IMR-90 (cell line): ENCODE measurements around the gene NFKBIB. TPM values are rescaled to one million over a fixed set of nuclear protein-coding genes. Genes with fewer than 3 reads are reported as not detected.

Source experiments
- ATAC-seq: fragments of 200-7000 bp; cut with Tn5 transposase; 2 replicates; pipeline ENCODE4 v1.9.1; 2020; ENCODE audit warnings: low read depth, mild to moderate bottlenecking, moderate library complexity
- BruUV-seq: library from RNA; stranded (reverse); fragments of 400-500 nt; replicated peaks from 2 replicates; lab custom pipeline; 2021; lab: Mats Ljungman, UMichigan
- CTCF ChIA-PET: fragments of 300-600 bp; formaldehyde crosslinking; extraction: SDS; loops from one replicate; lab custom pipeline; 2021; ENCODE audit warnings: antibody characterized with exemption; lab: Yijun Ruan, JAX
- POLR2A ChIA-PET: fragments of 300-600 bp; sonication (Branson Sonifier 250); formaldehyde crosslinking; loops from one replicate; lab custom pipeline; 2022; ENCODE audit warnings: antibody characterized with exemption; ENCODE audit not compliant: unreplicated experiment; lab: Charles Lee
- DNase-seq: peaks from one replicate; pipeline ENCODE4 v3.0.0; 2013
- H2AFZ ChIP-seq: replicated peaks from 2 replicates; pipeline ENCODE3; 2013; ENCODE audit warnings: low read length, mild to moderate bottlenecking; ENCODE audit not compliant: poor library complexity
- H2AK5ac ChIP-seq: 2 replicates; pipeline ENCODE4 v1.6.1; 2013; ENCODE audit warnings: low read depth, low read length, inconsistent platforms
- H2AK9ac ChIP-seq: replicated peaks from 2 replicates; pipeline ENCODE3; 2013; ENCODE audit warnings: mild to moderate bottlenecking, low read depth, low read length, moderate library complexity; ENCODE audit not compliant: poor library complexity
- H2BK120ac ChIP-seq: 2 replicates; pipeline ENCODE4 v1.6.1; 2013; ENCODE audit warnings: low read depth, low read length, inconsistent platforms
- H2BK15ac ChIP-seq: 3 replicates; pipeline ENCODE4 v1.6.1; 2013; ENCODE audit warnings: low read depth, low read length, inconsistent platforms
- H2BK20ac ChIP-seq: 2 replicates; pipeline ENCODE4 v1.6.1; 2013; ENCODE audit warnings: low read depth, mild to moderate bottlenecking, inconsistent platforms, low read length, moderate library complexity
- H2BK5ac ChIP-seq: 2 replicates; pipeline ENCODE4 v1.6.1; 2013; ENCODE audit warnings: mild to moderate bottlenecking, low read depth, low read length, inconsistent platforms; ENCODE audit not compliant: poor library complexity, severe bottlenecking
- H3K14ac ChIP-seq: replicated peaks from 2 replicates; pipeline ENCODE4 v1.6.1; 2013; ENCODE audit warnings: low read depth, low read length, inconsistent platforms
- H3K18ac ChIP-seq: 2 replicates; pipeline ENCODE4 v1.6.1; 2013; ENCODE audit warnings: low read depth, low read length, control low read depth
- H3K23ac ChIP-seq: 2 replicates; pipeline ENCODE4 v1.6.1; 2013; ENCODE audit warnings: low read depth, low read length, inconsistent platforms
- H3K27ac ChIP-seq: 2 replicates; pipeline ENCODE4 v1.5.1; 2013; ENCODE audit warnings: mild to moderate bottlenecking, control low read depth, low read length; ENCODE audit not compliant: insufficient read depth
- H3K27me3 ChIP-seq: 2 replicates; pipeline ENCODE4 v1.6.1; 2013; ENCODE audit warnings: low read length; ENCODE audit not compliant: control insufficient read depth, insufficient read depth
- H3K36me3 ChIP-seq: 2 replicates; pipeline ENCODE4 v1.6.1; 2013; ENCODE audit warnings: low read length, mixed read lengths; ENCODE audit not compliant: control insufficient read depth, insufficient read depth
- H3K4ac ChIP-seq: 2 replicates; pipeline ENCODE4 v1.6.1; 2013; ENCODE audit warnings: low read depth, low read length, inconsistent platforms
- H3K4me1 ChIP-seq: 2 replicates; pipeline ENCODE4 v1.6.1; 2013; ENCODE audit warnings: low read length, mixed read lengths; ENCODE audit not compliant: control insufficient read depth, insufficient read depth
- H3K4me2 ChIP-seq: 2 replicates; pipeline ENCODE4 v1.6.1; 2013; ENCODE audit warnings: low read depth, mild to moderate bottlenecking, control low read depth, low read length, moderate library complexity
- H3K4me3 ChIP-seq: 2 replicates; pipeline ENCODE4 v1.5.1; 2013; ENCODE audit warnings: low read depth, mild to moderate bottlenecking, control low read depth, low read length, moderate library complexity; ENCODE audit not compliant: insufficient read depth
- H3K56ac ChIP-seq: 2 replicates; pipeline ENCODE4 v1.6.1; 2013; ENCODE audit warnings: low read length, inconsistent platforms; ENCODE audit not compliant: insufficient read depth; ENCODE audit errors: extremely low read depth
- H3K79me1 ChIP-seq, 2 experiments: 2 replicates each; pipeline ENCODE4 v1.6.1; 2013; ENCODE audit warnings: low read length in 2 of 2, inconsistent platforms in 1 of 2, low read depth in 1 of 2
- H3K9ac ChIP-seq: 2 replicates; pipeline ENCODE4 v1.6.1; 2013; ENCODE audit warnings: low read depth, low read length, control low read depth
- H3K9me1 ChIP-seq: 2 replicates; pipeline ENCODE4 v1.6.1; 2013; ENCODE audit warnings: low read length, inconsistent platforms; ENCODE audit not compliant: insufficient read depth
- H3K9me3 ChIP-seq: 2 replicates; pipeline ENCODE4 v1.6.1; 2013; ENCODE audit warnings: low read length; ENCODE audit not compliant: control insufficient read depth, insufficient read depth
- H4K20me1 ChIP-seq: 2 replicates; pipeline ENCODE4 v1.6.1; 2013; ENCODE audit warnings: low read length, inconsistent platforms; ENCODE audit not compliant: insufficient read depth
- H4K5ac ChIP-seq: 2 replicates; pipeline ENCODE4 v1.6.1; 2013; ENCODE audit warnings: mild to moderate bottlenecking, low read depth, low read length, control low read depth
- H4K8ac ChIP-seq, 2 experiments: 2 replicates each; pipeline ENCODE4 v1.6.1; 2013; ENCODE audit warnings: low read depth in 2 of 2, low read length in 2 of 2, control low read depth in 1 of 2, inconsistent platforms in 1 of 2
- H4K91ac ChIP-seq: 2 replicates; pipeline ENCODE4 v1.6.1; 2013; ENCODE audit warnings: low read depth, low read length, inconsistent platforms; ENCODE audit not compliant: insufficient read depth
- BHLHE40 ChIP-seq: fragments of 150-350 bp; IDR thresholded peaks from 2 replicates; pipeline ENCODE4 v1.6.1; 2016; ENCODE audit warnings: mild to moderate bottlenecking, low read depth, low read length
- CEBPB ChIP-seq: IDR thresholded peaks from 2 replicates; pipeline ENCODE4 v1.6.1; 2012; ENCODE audit warnings: low read depth, low read length, improper control_type of control experiment
- CHD1 ChIP-seq: IDR thresholded peaks from 2 replicates; pipeline ENCODE4 v1.6.1; 2012; ENCODE audit warnings: low read depth, low read length, improper control_type of control experiment
- FOS ChIP-seq: fragments of 150-350 bp; IDR thresholded peaks from 2 replicates; pipeline ENCODE4 v1.6.1; 2016; ENCODE audit warnings: low read depth, low read length
- MAFK ChIP-seq: IDR thresholded peaks from 2 replicates; pipeline ENCODE4 v1.6.1; 2012; ENCODE audit warnings: low read depth, low read length, improper control_type of control experiment
- MAZ ChIP-seq: IDR thresholded peaks from 2 replicates; pipeline ENCODE4 v1.6.1; 2012; ENCODE audit warnings: low read depth, mild to moderate bottlenecking, low read length, improper control_type of control experiment, moderate library complexity, borderline replicate concordance
- MXI1 ChIP-seq: IDR thresholded peaks from 2 replicates; pipeline ENCODE4 v1.6.1; 2012; ENCODE audit warnings: low read depth, mild to moderate bottlenecking, low read length, moderate library complexity, borderline replicate concordance
- NFE2L2 ChIP-seq: fragments of 150-350 bp; IDR thresholded peaks from 2 replicates; pipeline ENCODE4 v1.6.1; 2016; ENCODE audit warnings: low read depth, mild to moderate bottlenecking, low read length
- POLR2A ChIP-seq: IDR thresholded peaks from 2 replicates; pipeline ENCODE4 v1.6.1; 2012; ENCODE audit warnings: mild to moderate bottlenecking, low read depth, low read length
- RAD21 ChIP-seq: IDR thresholded peaks from 2 replicates; pipeline ENCODE4 v1.6.1; 2012; ENCODE audit warnings: low read length, improper control_type of control experiment
- RCOR1 ChIP-seq: IDR thresholded peaks from 2 replicates; pipeline ENCODE4 v1.6.1; 2012; ENCODE audit warnings: mild to moderate bottlenecking, low read length, improper control_type of control experiment; ENCODE audit not compliant: insufficient replicate concordance
- RFX5 ChIP-seq: IDR thresholded peaks from 2 replicates; pipeline ENCODE4 v1.8.0; 2012; ENCODE audit warnings: low read depth, mild to moderate bottlenecking, low read length, moderate library complexity
- SMC3 ChIP-seq: fragments of 150-350 bp; IDR thresholded peaks from 2 replicates; pipeline ENCODE4 v1.6.1; 2016; ENCODE audit warnings: low read depth, mild to moderate bottlenecking, antibody characterized with exemption, low read length, moderate library complexity
- WGBS, 2 experiments: methylation state at CpG; one replicate each; pipeline versions ENCODE4 v1.1.5 to v1.1.7; 2013; ENCODE audit warnings: missing lambda C conversion rate in 2 of 2; ENCODE audit not compliant: insufficient read length in 1 of 2; ENCODE audit errors: extremely low coverage in 2 of 2; 5-methylcytosine and 5-hydroxymethylcytosine counted together
- dilution Hi-C: fragments of 300-500 bp; cut with HindIII; formaldehyde crosslinking; loops from one replicate; pipeline ENCODE4 v1.14.3; 2018; ENCODE audit warnings: low sequenced_read_pairs; ENCODE audit not compliant: unreplicated experiment
- in situ Hi-C: fragments of 300-500 bp; cut with MboI; formaldehyde crosslinking; loops from 3 replicates; pipeline ENCODE4 v1.14.3; 2019; ENCODE audit warnings: low sequenced_read_pairs, inconsistent platforms, mixed read lengths
- intact Hi-C: fragments of 100-400 bp; cut with micrococcal nuclease; formaldehyde crosslinking; loops from 2 replicates; pipeline ENCODE4 v1.10.0; 2022
- polyA plus RNA-seq, 3 experiments: library from polyadenylated mRNA; depleted of rRNA; stranded (reverse); fragments of >200 nt; gene quantifications; 2 replicates each; pipeline ENCODE4 v1.2.3, GENCODE V29; 2012; ENCODE audit warnings: low replicate concordance in 1 of 3
- total RNA-seq: library from RNA; depleted of rRNA; stranded (reverse); fragments of >200 nt; gene quantifications from 2 replicates; pipeline ENCODE4 v1.2.3, GENCODE V29; 2012
- TF ChIP-seq, protein P1 (sequence below): fragments of 150-350 bp; IDR thresholded peaks from 2 replicates; pipeline ENCODE4 v1.6.1; 2016; ENCODE audit warnings: low read depth, mild to moderate bottlenecking, low read length, moderate library complexity, borderline replicate concordance
- TF ChIP-seq, protein P2 (sequence below): fragments of 150-350 bp; IDR thresholded peaks from 2 replicates; pipeline ENCODE4 v1.6.1; 2017; ENCODE audit warnings: mild to moderate bottlenecking, antibody characterized with exemption, low read length, low read depth
- TF ChIP-seq, protein P3 (sequence below): conservative IDR thresholded peaks from 2 replicates; pipeline ENCODE4 v1.5.1; 2012; ENCODE audit warnings: mild to moderate bottlenecking, low read depth, low read length, improper control_type of control experiment

The NFKBIB gene
- total and polyA plus RNA-seq, 2 of the 4 experiments (the other 2 are of a cell fraction), result 7.5 to 25.5 TPM

DNA sequence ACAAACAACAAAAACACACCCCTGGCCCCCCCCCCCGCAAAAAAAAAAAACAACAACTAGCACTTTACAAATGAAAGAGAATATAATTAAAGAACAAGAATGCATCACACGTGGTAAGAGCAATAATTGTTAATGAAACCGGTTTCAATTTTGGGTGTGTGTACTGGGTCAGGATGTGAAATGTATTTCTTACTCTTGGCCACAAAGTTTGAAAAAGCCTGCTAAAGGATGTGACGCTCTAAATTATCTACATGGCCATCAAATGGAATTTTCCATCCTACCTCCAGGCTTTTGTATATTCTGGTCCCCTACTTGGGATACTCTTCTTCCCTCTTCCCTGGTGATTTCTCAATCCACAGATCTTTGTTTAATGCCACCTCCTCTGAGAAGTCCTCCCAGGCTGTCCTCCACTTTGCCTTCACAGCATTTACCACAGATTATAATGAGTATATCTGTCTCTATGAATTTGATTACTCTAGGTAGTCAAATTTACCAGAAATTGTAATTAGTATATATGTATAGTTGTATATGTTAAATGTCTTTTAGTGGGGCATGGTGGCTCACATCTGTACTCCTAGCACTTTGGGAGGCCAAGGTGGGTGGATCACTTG lies 28.7 kb downstream of the NFKBIB start:
- Histone ChIP-seq H3K36me3 (peaks cover 21% of the 10 kb centered on the region), H4K91ac (no peak overlapping the region), H4K8ac (no peak overlapping the region), H3K27ac (no peak overlapping the region), H2AFZ (no peak overlapping the region), H3K9me1 (peaks cover 3% of the 10 kb centered on the region; the same call in 1 of the 2 replicates), H3K9me3 (no peaks in the 10 kb centered on the region), H2BK5ac (no peak overlapping the region), H3K9ac (no peak overlapping the region), H3K79me1 (peaks cover 23 to 43% of the 10 kb centered on the region in 2 experiments; a peak in 3 of 4 replicates), H3K14ac (no peak overlapping the region), H3K4me1 (no peaks in the 10 kb centered on the region), H3K4ac (no peak overlapping the region), H3K4me2 (no peak overlapping the region), H2BK20ac (no peak overlapping the region), H4K5ac (no peak overlapping the region), H2AK9ac (no peak overlapping the region), H2BK120ac (no peak overlapping the region), H3K56ac (no peak overlapping the region), H3K23ac (no peak overlapping the region), H3K27me3 (no peaks in the 10 kb centered on the region), H3K4me3 (no peak overlapping the region), H2BK15ac (no peak overlapping the region), H2AK5ac (no peak overlapping the region), H4K20me1 (no peaks in the 10 kb centered on the region; the same call in 1 of the 2 replicates), H3K18ac (no peak overlapping the region)
- ChIA-PET POLR2A (no interaction called here), CTCF (no interaction called here)
- BruUV-seq, result no TSS peak
- dilution Hi-C loops (no loop called here), intact Hi-C loops (no loop called here), in situ Hi-C loops (loop anchor here (10.0 to 25.0 kb wide), 2 partner anchors 304 to 516 kb away; partner anchors contain the start of gene FAM98C)
- no peak for TF ChIP-seq CEBPB
- no peak for TF ChIP-seq POLR2A
- TF ChIP-seq MAZ, result no peak
- TF ChIP-seq FOS, result no peak
- no peak for TF ChIP-seq SMC3
- TF ChIP-seq RCOR1, result no peak
- TF ChIP-seq NFE2L2, result no peak
- TF ChIP-seq RFX5, result no peak
- TF ChIP-seq MAFK, result no peak
- TF ChIP-seq RAD21, result no peak
- no peak for TF ChIP-seq MXI1
- TF ChIP-seq, protein P1, sequence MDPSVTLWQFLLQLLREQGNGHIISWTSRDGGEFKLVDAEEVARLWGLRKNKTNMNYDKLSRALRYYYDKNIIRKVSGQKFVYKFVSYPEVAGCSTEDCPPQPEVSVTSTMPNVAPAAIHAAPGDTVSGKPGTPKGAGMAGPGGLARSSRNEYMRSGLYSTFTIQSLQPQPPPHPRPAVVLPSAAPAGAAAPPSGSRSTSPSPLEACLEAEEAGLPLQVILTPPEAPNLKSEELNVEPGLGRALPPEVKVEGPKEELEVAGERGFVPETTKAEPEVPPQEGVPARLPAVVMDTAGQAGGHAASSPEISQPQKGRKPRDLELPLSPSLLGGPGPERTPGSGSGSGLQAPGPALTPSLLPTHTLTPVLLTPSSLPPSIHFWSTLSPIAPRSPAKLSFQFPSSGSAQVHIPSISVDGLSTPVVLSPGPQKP, result no peak
- TF ChIP-seq BHLHE40, result no peak
- no peak for TF ChIP-seq CHD1
- TF ChIP-seq, protein P2, sequence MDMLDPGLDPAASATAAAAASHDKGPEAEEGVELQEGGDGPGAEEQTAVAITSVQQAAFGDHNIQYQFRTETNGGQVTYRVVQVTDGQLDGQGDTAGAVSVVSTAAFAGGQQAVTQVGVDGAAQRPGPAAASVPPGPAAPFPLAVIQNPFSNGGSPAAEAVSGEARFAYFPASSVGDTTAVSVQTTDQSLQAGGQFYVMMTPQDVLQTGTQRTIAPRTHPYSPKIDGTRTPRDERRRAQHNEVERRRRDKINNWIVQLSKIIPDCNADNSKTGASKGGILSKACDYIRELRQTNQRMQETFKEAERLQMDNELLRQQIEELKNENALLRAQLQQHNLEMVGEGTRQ, result no peak
- TF ChIP-seq, protein P3, sequence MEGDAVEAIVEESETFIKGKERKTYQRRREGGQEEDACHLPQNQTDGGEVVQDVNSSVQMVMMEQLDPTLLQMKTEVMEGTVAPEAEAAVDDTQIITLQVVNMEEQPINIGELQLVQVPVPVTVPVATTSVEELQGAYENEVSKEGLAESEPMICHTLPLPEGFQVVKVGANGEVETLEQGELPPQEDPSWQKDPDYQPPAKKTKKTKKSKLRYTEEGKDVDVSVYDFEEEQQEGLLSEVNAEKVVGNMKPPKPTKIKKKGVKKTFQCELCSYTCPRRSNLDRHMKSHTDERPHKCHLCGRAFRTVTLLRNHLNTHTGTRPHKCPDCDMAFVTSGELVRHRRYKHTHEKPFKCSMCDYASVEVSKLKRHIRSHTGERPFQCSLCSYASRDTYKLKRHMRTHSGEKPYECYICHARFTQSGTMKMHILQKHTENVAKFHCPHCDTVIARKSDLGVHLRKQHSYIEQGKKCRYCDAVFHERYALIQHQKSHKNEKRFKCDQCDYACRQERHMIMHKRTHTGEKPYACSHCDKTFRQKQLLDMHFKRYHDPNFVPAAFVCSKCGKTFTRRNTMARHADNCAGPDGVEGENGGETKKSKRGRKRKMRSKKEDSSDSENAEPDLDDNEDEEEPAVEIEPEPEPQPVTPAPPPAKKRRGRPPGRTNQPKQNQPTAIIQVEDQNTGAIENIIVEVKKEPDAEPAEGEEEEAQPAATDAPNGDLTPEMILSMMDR, result no peak
- DNase-seq (no peak), ATAC-seq (no peak)
- WGBS, 2 experiments, result no CpG with 5 or more reads among the region's 4 CpGs
